ENCODE measurements around the gene PKNOX1. TPM values are rescaled to one million over a fixed set of nuclear protein-coding genes. Genes with fewer than 3 reads are reported as not detected.
"Not testable (repeated sequence)": the region's sequence is repeated elsewhere in the genome, so short reads cannot be mapped to it uniquely, and the experiment has no call there.

PKNOX1 gene
- total and polyA plus RNA-seq, 2 experiments from 2014 or later: 29.9 to 76.7 TPM

- no peak for TF ChIP-seq CREB1 (CRISPR knock-in tag; IDR thresholded peaks at IDR 0.05; ENCODE audit: low read depth)
- TF ChIP-seq JUNB (IDR thresholded peaks at IDR 0.05; ENCODE audit: unreplicated experiment): no peak
- TF ChIP-seq STAT1 (IDR thresholded peaks at IDR 0.05; ENCODE audit: unreplicated experiment): no peak
- TF ChIP-seq ETS1 (IDR thresholded peaks at IDR 0.05): no peak
- TF ChIP-seq CTCF (conservative IDR thresholded peaks at IDR 0.05; ENCODE audit: low read depth in 2 of 2): no peak
- no peak for TF ChIP-seq ZNF114 (CRISPR knock-in tag; IDR thresholded peaks at IDR 0.05)
- no peak for TF ChIP-seq NANOG (IDR thresholded peaks at IDR 0.05; ENCODE audit: borderline replicate concordance)
- no peak for TF ChIP-seq ZNF331 (CRISPR knock-in tag; IDR thresholded peaks at IDR 0.05; ENCODE audit: low read depth)
Observed at GRCh38 chr21:43034826-43035225, 60.5 kb downstream of the PKNOX1 start (continued).

GRCh38 chr21:43036889-43037288 lies 62.5 kb downstream of the PKNOX1 start:
- H3K9me2 ChIP-seq (ENCODE audit: insufficient read depth); DNase-seq (ENCODE audit: low spot score); H3K27me3 ChIP-seq (ENCODE audit: insufficient read depth); H3K27ac ChIP-seq (ENCODE audit: low read depth); H3K4me3 ChIP-seq; H3K79me2 ChIP-seq (replicated peaks; ENCODE audit: insufficient read depth); H3K4me3 Mint-ChIP-seq; H3K27me3 Mint-ChIP-seq (ENCODE audit: insufficient read depth, low read depth, poor library complexity); H4K20me1 ChIP-seq (replicated peaks; ENCODE audit: insufficient read depth); H3K9me3 Mint-ChIP-seq; H3K36me3 Mint-ChIP-seq (ENCODE audit: low read depth); H3K4me1 Mint-ChIP-seq; H3K4me2 ChIP-seq; ATAC-seq; H3F3A ChIP-seq (replicated peaks; ENCODE audit: low read depth); H3K36me3 ChIP-seq (ENCODE audit: insufficient read depth); H2AFZ ChIP-seq; H3K27ac Mint-ChIP-seq; H3K4me1 ChIP-seq (ENCODE audit: insufficient read depth): not testable (repeated sequence)

GRCh38 chr21:43037918-43038658 lies 63.7 kb downstream of the PKNOX1 start:
- not testable (repeated sequence) for H3K4me2 ChIP-seq; ATAC-seq; H3K4me3 Mint-ChIP-seq; H3F3A ChIP-seq (replicated peaks; ENCODE audit: low read depth); DNase-seq (ENCODE audit: low spot score); H2AFZ ChIP-seq; H3K27ac ChIP-seq (ENCODE audit: low read depth); H3K27me3 Mint-ChIP-seq (ENCODE audit: insufficient read depth, low read depth, poor library complexity); H3K36me3 Mint-ChIP-seq (ENCODE audit: low read depth); H3K27ac Mint-ChIP-seq; H3K36me3 ChIP-seq (ENCODE audit: insufficient read depth); H3K9me3 Mint-ChIP-seq; H3K9me2 ChIP-seq (ENCODE audit: insufficient read depth); H3K4me3 ChIP-seq; H3K27me3 ChIP-seq (ENCODE audit: insufficient read depth); H4K20me1 ChIP-seq (replicated peaks; ENCODE audit: insufficient read depth); H3K4me1 Mint-ChIP-seq; H3K4me1 ChIP-seq (ENCODE audit: insufficient read depth); H3K79me2 ChIP-seq (replicated peaks; ENCODE audit: insufficient read depth)

GRCh38 chr21:43038659-43039044 lies 64.3 kb downstream of the PKNOX1 start:
- not testable (repeated sequence) for H3F3A ChIP-seq (replicated peaks; ENCODE audit: low read depth); H3K4me1 ChIP-seq (ENCODE audit: insufficient read depth); H3K79me2 ChIP-seq (replicated peaks; ENCODE audit: insufficient read depth); H3K27me3 Mint-ChIP-seq (ENCODE audit: insufficient read depth, low read depth, poor library complexity); H3K9me3 Mint-ChIP-seq; H4K20me1 ChIP-seq (replicated peaks; ENCODE audit: insufficient read depth); ATAC-seq; H3K9me2 ChIP-seq (ENCODE audit: insufficient read depth); H3K4me1 Mint-ChIP-seq; H3K27ac Mint-ChIP-seq; H3K4me2 ChIP-seq; H3K36me3 Mint-ChIP-seq (ENCODE audit: low read depth); H3K36me3 ChIP-seq (ENCODE audit: insufficient read depth); H3K4me3 Mint-ChIP-seq; H2AFZ ChIP-seq; H3K27ac ChIP-seq (ENCODE audit: low read depth); DNase-seq (ENCODE audit: low spot score); H3K4me3 ChIP-seq; H3K27me3 ChIP-seq (ENCODE audit: insufficient read depth)

GRCh38 chr21:43042169-43042568 lies 67.8 kb downstream of the PKNOX1 start:
- not testable (repeated sequence) for DNase-seq (ENCODE audit: low spot score); H3K4me2 ChIP-seq; H3K27me3 ChIP-seq (ENCODE audit: insufficient read depth); H3K4me3 Mint-ChIP-seq; H3K4me3 ChIP-seq; H3K4me1 Mint-ChIP-seq; H3K27ac ChIP-seq (ENCODE audit: low read depth); H3K27me3 Mint-ChIP-seq (ENCODE audit: insufficient read depth, low read depth, poor library complexity); H3F3A ChIP-seq (replicated peaks; ENCODE audit: low read depth); H3K79me2 ChIP-seq (replicated peaks; ENCODE audit: insufficient read depth); ATAC-seq; H2AFZ ChIP-seq; H3K9me3 Mint-ChIP-seq; H3K36me3 ChIP-seq (ENCODE audit: insufficient read depth); H3K36me3 Mint-ChIP-seq (ENCODE audit: low read depth); H3K9me2 ChIP-seq (ENCODE audit: insufficient read depth); H3K4me1 ChIP-seq (ENCODE audit: insufficient read depth); H4K20me1 ChIP-seq (replicated peaks; ENCODE audit: insufficient read depth); H3K27ac Mint-ChIP-seq

All from GM23338 (cell line).